HCT116 (cell line): ENCODE data around the gene LIMD2. TPM values are rescaled to one million over a fixed set of nuclear protein-coding genes. Genes with fewer than 3 reads are reported as not detected.

Source experiments
- ATAC-seq: fragments of 200-7000 bp; cut with Tn5 transposase; 2 replicates; pipeline ENCODE4 v1.9.1; 2020; ENCODE audit warnings: mild to moderate bottlenecking, moderate library complexity
- BruUV-seq: library from RNA; stranded (reverse); fragments of 400-500 nt; replicated peaks from 2 replicates; lab custom pipeline; 2021; lab: Mats Ljungman, UMichigan
- CTCF ChIA-PET: fragments of 300-600 bp; sonication (Branson Sonifier 250); formaldehyde crosslinking; loops from one replicate; lab custom pipeline; 2021; ENCODE audit warnings: antibody characterized with exemption; lab: Charles Lee
- POLR2A ChIA-PET: fragments of 300-600, 350-600 bp; sonication (Branson Sonifier 250); formaldehyde crosslinking; loops from one replicate; lab custom pipeline; 2021; ENCODE audit warnings: antibody characterized with exemption; lab: Charles Lee
- RAD21 ChIA-PET, 2 experiments: fragments of 300-600 bp; sonication (Branson Sonifier 250); formaldehyde crosslinking; loops; one replicate each; lab custom pipeline; 2023; ENCODE audit warnings: low total read pairs in 2 of 2; ENCODE audit not compliant: uncharacterized antibody in 2 of 2, unreplicated experiment in 2 of 2, low non-redundant PET in 1 of 2; lab: Charles Lee
- DNase-seq: peaks from one replicate; pipeline ENCODE4 v3.0.0-alpha.2; 2010; ENCODE audit warnings: low read depth, low spot score
- H2AFZ ChIP-seq: fragments of 200-600 bp; shearing (Covaris generic), sonication (generic); 2 replicates; pipeline ENCODE4 v1.6.1; 2017; ENCODE audit warnings: low read depth, mixed run types, mixed read lengths, antibody characterized with exemption, low read length; ENCODE audit not compliant: poor library complexity, severe bottlenecking
- H3K27ac ChIP-seq: 2 replicates; pipeline ENCODE4 v1.5.1; 2012; ENCODE audit warnings: low read depth, low read length
- H3K27me3 ChIP-seq: fragments of 200-600 bp; sonication (generic); 2 replicates; pipeline ENCODE4 v1.6.1; 2016; ENCODE audit warnings: mixed run types, low read length, mixed read lengths; ENCODE audit not compliant: insufficient read depth
- H3K36me3 ChIP-seq, 2 experiments: fragments of 200-500 bp in 1 of 2; fragments of 200-600 bp in 1 of 2; sonication (Bioruptor generic) in 1 of 2; sonication (generic) in 1 of 2; 2 replicates each; pipeline versions ENCODE4 v1.5.1 to v1.6.1; 2014 to 2016; ENCODE audit warnings: low read length in 2 of 2, inconsistent platforms in 1 of 2, mixed read lengths in 1 of 2, mixed run types in 1 of 2; ENCODE audit not compliant: insufficient read depth in 2 of 2, control insufficient read depth in 1 of 2
- H3K4me1 ChIP-seq, 2 experiments: fragments of 200-600 bp in 1 of 2; sonication (generic) in 1 of 2; 2 replicates each; pipeline versions ENCODE4 v1.5.1 to v1.6.1; 2012 to 2017; ENCODE audit warnings: low read length in 2 of 2, inconsistent platforms in 1 of 2, mild to moderate bottlenecking in 1 of 2, mixed read lengths in 1 of 2, mixed run types in 1 of 2, moderate library complexity in 1 of 2; ENCODE audit not compliant: insufficient read depth in 2 of 2, control insufficient read depth in 1 of 2
- H3K4me2 ChIP-seq: fragments of 200-600 bp; sonication (generic); 2 replicates; pipeline ENCODE4 v1.6.1; 2017; ENCODE audit warnings: mixed run types, low read length, mixed read lengths
- H3K4me3 ChIP-seq, 2 experiments: fragments of 200-600 bp in 1 of 2; sonication (generic) in 1 of 2; replicated peaks in 1 of 2; 2 replicates each; pipeline ENCODE4 v1.5.1; 2011 to 2016; ENCODE audit warnings: low read length in 2 of 2, control low read depth in 1 of 2, low read depth in 1 of 2, mild to moderate bottlenecking in 1 of 2, mixed read lengths in 1 of 2, mixed run types in 1 of 2
- H3K79me2 ChIP-seq: fragments of 200-600 bp; sonication (generic); 2 replicates; pipeline ENCODE4 v1.6.1; 2017; ENCODE audit warnings: mild to moderate bottlenecking, mixed run types, low read length, moderate library complexity, mixed read lengths; ENCODE audit not compliant: insufficient read depth
- H3K9ac ChIP-seq: fragments of 200-600 bp; sonication (generic); 2 replicates; pipeline ENCODE4 v1.6.1; 2016; ENCODE audit warnings: low read length, mixed read lengths
- H3K9me2 ChIP-seq: fragments of 200-600 bp; sonication (generic), shearing (Covaris generic); 2 replicates; pipeline ENCODE4 v1.6.1; 2017; ENCODE audit warnings: mixed run types, mild to moderate bottlenecking, moderate library complexity; ENCODE audit not compliant: insufficient read depth
- H3K9me3 ChIP-seq, 2 experiments: fragments of 200-500 bp in 1 of 2; fragments of 200-600 bp in 1 of 2; sonication (Bioruptor generic) in 1 of 2; sonication (generic) in 1 of 2; 2 replicates each; pipeline ENCODE4 v1.6.1; 2014 to 2017; ENCODE audit warnings: low read length in 2 of 2, mixed read lengths in 2 of 2, inconsistent platforms in 1 of 2, low read depth in 1 of 2, mild to moderate bottlenecking in 1 of 2, mixed run types in 1 of 2, moderate library complexity in 1 of 2; ENCODE audit not compliant: control insufficient read depth in 1 of 2, insufficient read depth in 1 of 2
- H4K20me1 ChIP-seq: fragments of 200-600 bp; sonication (generic), shearing (Covaris generic); 2 replicates; pipeline ENCODE4 v1.6.1; 2017; ENCODE audit warnings: mixed run types, mild to moderate bottlenecking, moderate library complexity; ENCODE audit not compliant: insufficient read depth
- ATF3 ChIP-seq: IDR thresholded peaks from 2 replicates; pipeline ENCODE4 v1.6.1; 2012
- CBX3 ChIP-seq: IDR thresholded peaks from 2 replicates; pipeline ENCODE4 v1.6.1; 2012; ENCODE audit warnings: low read depth
- CEBPB ChIP-seq: IDR thresholded peaks from 2 replicates; pipeline ENCODE4 v1.6.1; 2012; ENCODE audit warnings: low read depth
- ELF1 ChIP-seq: IDR thresholded peaks from 2 replicates; pipeline ENCODE4 v1.6.1; 2012; ENCODE audit warnings: low read depth, borderline replicate concordance
- EZH2 ChIP-seq: fragments of 200-600 bp; sonication (generic); IDR thresholded peaks from 2 replicates; pipeline ENCODE4 v1.6.1; 2017; ENCODE audit warnings: antibody characterized with exemption, mixed run types
- EZH2phosphoT487 ChIP-seq: fragments of 200-600 bp; IDR thresholded peaks from 2 replicates; pipeline ENCODE4 v1.6.1; 2018; ENCODE audit warnings: antibody characterized with exemption, borderline replicate concordance
- FOSL1 ChIP-seq: IDR thresholded peaks from 2 replicates; pipeline ENCODE4 v1.6.1; 2012; ENCODE audit warnings: low read depth
- JUND ChIP-seq: IDR thresholded peaks from 2 replicates; pipeline ENCODE4 v1.6.1; 2012
- POLR2A ChIP-seq: IDR thresholded peaks from 2 replicates; pipeline ENCODE4 v1.7.0; 2011; ENCODE audit warnings: borderline replicate concordance; ENCODE audit not compliant: insufficient read depth, insufficient read length; ENCODE audit errors: extremely low read depth
- POLR2AphosphoS5 ChIP-seq: IDR thresholded peaks from 2 replicates; pipeline ENCODE4 v1.6.1; 2011; ENCODE audit warnings: mild to moderate bottlenecking, low read depth, low read length, moderate library complexity
- REST ChIP-seq: IDR thresholded peaks from 2 replicates; pipeline ENCODE4 v1.6.1; 2012; ENCODE audit warnings: low read depth
- SIN3A ChIP-seq: IDR thresholded peaks from 2 replicates; pipeline ENCODE4 v1.6.1; 2012; ENCODE audit warnings: low read depth
- TCF7L2 ChIP-seq: IDR thresholded peaks from 2 replicates; pipeline ENCODE4 v1.7.0; 2011; ENCODE audit warnings: borderline replicate concordance, inconsistent platforms; ENCODE audit not compliant: insufficient read depth, insufficient read length; ENCODE audit errors: extremely low read depth
- ZFX ChIP-seq: fragments of 450-650 bp; IDR thresholded peaks from 2 replicates; pipeline ENCODE4 v1.6.1; 2017
- ZNF274 ChIP-seq: fragments of 200-500 bp; sonication (Bioruptor generic); IDR thresholded peaks from 2 replicates; pipeline ENCODE4 v1.6.1; 2014; ENCODE audit warnings: mild to moderate bottlenecking, low read depth, low read length, inconsistent platforms
- intact Hi-C: fragments of 100-400 bp; cut with micrococcal nuclease; formaldehyde crosslinking; loops from 2 replicates; pipeline ENCODE4 v1.10.0; 2022
- total RNA-seq: library from RNA; stranded (reverse); gene quantifications from one replicate; pipeline ENCODE4 v1.2.1, GENCODE V29; 2021; ENCODE audit not compliant: unreplicated experiment

The LIMD2 gene
- total RNA-seq, 1 experiment from 2014 or later = 8.4 TPM

- Histone ChIP-seq H3K27ac (no peak overlapping the region), H3K9me3 (no peaks in the 10 kb centered on the region), H3K4me3 (no peak overlapping the region), H3K4me2 (no peak overlapping the region), H2AFZ (no peak overlapping the region), H4K20me1 (no peaks in the 10 kb centered on the region)
- intact Hi-C loops = no loop called here
- ChIA-PET POLR2A (no interaction called here), CTCF (no interaction called here)
- BruUV-seq = no TSS peak
- no peak for DNase-seq
- TF ChIP-seq SIN3A (no peak), POLR2AphosphoS5 (no peak), FOSL1 (no peak), ATF3 (no peak), EZH2 (no peak), ZNF274 (no peak), CEBPB (no peak), EZH2phosphoT487 (no peak), POLR2A (no peak), JUND (no peak), ELF1 (no peak)
- TF ChIP-seq, all 23 proteins: peak for 0
- Histone ChIP-seq H3K36me3 (0 out of 4 replicates have a peak, but pooled peaks cover 0 to 5% of the 10 kb centered on the region in 2 experiments), H3K27me3 (no peaks in the 10 kb centered on the region), H3K9me2 (no peaks in the 10 kb centered on the region), H3K79me2 (no peaks in the 10 kb centered on the region), H3K4me1 (no peaks in the 10 kb centered on the region), H3K9ac (no peak overlapping the region)
- ATAC-seq = no peak
- RAD21 ChIA-PET = no interaction called here
These were observed 19.1 kb upstream of the LIMD2 start for GRCh38 chr17:63718988-63719387.

GRCh38 chr17:63716426-63716825 lies 16.5 kb upstream of the LIMD2 start:
- H4K20me1 ChIP-seq = no peaks in the 10 kb centered on the region
- ChIA-PET CTCF (no interaction called here), POLR2A (no interaction called here), RAD21 (no interaction called here)
- ATAC-seq (no peak), DNase-seq (no peak)
- H3K4me1 ChIP-seq = no peaks in the 10 kb centered on the region
- H3K79me2 ChIP-seq = no peaks in the 10 kb centered on the region
- H3K4me3 ChIP-seq = no peak overlapping the region
- H2AFZ ChIP-seq = no peak overlapping the region
- no peak overlapping the region for H3K4me2 ChIP-seq
- no peaks in the 10 kb centered on the region for H3K27me3 ChIP-seq
- no peak overlapping the region for H3K27ac ChIP-seq
- no peak overlapping the region for H3K9ac ChIP-seq
- TF ChIP-seq TCF7L2 (no peak), POLR2AphosphoS5 (no peak), REST (no peak), ZFX (no peak), CBX3 (no peak)
- no peaks in the 10 kb centered on the region for H3K9me2 ChIP-seq
- peaks cover 5 to 8% of the 10 kb centered on the region in 2 experiments; a peak in 1 of 4 replicates for H3K36me3 ChIP-seq
- H3K9me3 ChIP-seq = no peaks in the 10 kb centered on the region
- no TSS peak for BruUV-seq
- intact Hi-C loops = no loop called here
